Measurements from ENCODE around the gene PDE4B.

Gene PDE4B

DNA sequence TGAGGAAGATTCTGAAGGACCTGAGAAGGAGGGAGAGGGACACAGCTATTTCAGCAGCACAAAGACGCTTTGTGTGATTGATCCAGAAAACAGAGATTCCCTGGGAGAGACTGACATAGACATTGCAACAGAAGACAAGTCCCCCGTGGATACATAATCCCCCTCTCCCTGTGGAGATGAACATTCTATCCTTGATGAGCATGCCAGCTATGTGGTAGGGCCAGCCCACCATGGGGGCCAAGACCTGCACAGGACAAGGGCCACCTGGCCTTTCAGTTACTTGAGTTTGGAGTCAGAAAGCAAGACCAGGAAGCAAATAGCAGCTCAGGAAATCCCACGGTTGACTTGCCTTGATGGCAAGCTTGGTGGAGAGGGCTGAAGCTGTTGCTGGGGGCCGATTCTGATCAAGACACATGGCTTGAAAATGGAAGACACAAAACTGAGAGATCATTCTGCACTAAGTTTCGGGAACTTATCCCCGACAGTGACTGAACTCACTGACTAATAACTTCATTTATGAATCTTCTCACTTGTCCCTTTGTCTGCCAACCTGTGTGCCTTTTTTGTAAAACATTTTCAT, 579.9 kb downstream of the PDE4B start:
- H2AFZ ChIP-seq (ENCODE audit: low read depth), result no peak overlapping the region
- TF ChIP-seq, protein P1, sequence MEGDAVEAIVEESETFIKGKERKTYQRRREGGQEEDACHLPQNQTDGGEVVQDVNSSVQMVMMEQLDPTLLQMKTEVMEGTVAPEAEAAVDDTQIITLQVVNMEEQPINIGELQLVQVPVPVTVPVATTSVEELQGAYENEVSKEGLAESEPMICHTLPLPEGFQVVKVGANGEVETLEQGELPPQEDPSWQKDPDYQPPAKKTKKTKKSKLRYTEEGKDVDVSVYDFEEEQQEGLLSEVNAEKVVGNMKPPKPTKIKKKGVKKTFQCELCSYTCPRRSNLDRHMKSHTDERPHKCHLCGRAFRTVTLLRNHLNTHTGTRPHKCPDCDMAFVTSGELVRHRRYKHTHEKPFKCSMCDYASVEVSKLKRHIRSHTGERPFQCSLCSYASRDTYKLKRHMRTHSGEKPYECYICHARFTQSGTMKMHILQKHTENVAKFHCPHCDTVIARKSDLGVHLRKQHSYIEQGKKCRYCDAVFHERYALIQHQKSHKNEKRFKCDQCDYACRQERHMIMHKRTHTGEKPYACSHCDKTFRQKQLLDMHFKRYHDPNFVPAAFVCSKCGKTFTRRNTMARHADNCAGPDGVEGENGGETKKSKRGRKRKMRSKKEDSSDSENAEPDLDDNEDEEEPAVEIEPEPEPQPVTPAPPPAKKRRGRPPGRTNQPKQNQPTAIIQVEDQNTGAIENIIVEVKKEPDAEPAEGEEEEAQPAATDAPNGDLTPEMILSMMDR (conservative IDR thresholded peaks at IDR 0.05; ENCODE audit: low read depth, low read length), result no peak
- H3K4me2 ChIP-seq, result no peak overlapping the region

DNA sequence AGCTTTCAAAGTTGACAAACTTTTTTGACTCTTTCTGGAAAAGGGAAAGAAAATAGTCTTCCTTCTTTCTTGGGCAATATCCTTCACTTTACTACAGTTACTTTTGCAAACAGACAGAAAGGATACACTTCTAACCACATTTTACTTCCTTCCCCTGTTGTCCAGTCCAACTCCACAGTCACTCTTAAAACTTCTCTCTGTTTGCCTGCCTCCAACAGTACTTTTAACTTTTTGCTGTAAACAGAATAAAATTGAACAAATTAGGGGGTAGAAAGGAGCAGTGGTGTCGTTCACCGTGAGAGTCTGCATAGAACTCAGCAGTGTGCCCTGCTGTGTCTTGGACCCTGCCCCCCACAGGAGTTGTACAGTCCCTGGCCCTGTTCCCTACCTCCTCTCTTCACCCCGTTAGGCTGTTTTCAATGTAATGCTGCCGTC, 580.5 kb downstream of the PDE4B start:
- TF ChIP-seq, protein P1 (conservative IDR thresholded peaks at IDR 0.05; ENCODE audit: low read depth, low read length), result no peak
- Histone ChIP-seq H4K20me1 (ENCODE audit: insufficient read depth) (no peaks in the 10 kb centered on the region), H3K4me1 (ENCODE audit: low read depth, poor library complexity, severe bottlenecking) (peaks cover 27% of the 10 kb centered on the region), H3K27me3 (ENCODE audit: insufficient read depth, low read depth) (no peaks in the 10 kb centered on the region), H3K9ac (no peak overlapping the region), H2AFZ (ENCODE audit: low read depth) (no peak overlapping the region), H3K79me2 (ENCODE audit: insufficient read depth, low read depth) (no peaks in the 10 kb centered on the region), H3K4me2 (no peak overlapping the region), H3K27ac (no peak overlapping the region), H3K4me3 (IDR thresholded peaks at IDR 0.05; ENCODE audit: insufficient read depth, low read depth, low read length) (no peak overlapping the region), H3K36me3 (ENCODE audit: insufficient read depth) (no peaks in the 10 kb centered on the region)

More for the DNA sequence above, 579.9 kb downstream of the PDE4B start:
- H3K36me3 ChIP-seq (ENCODE audit: insufficient read depth), result no peaks in the 10 kb centered on the region
- H3K4me3 ChIP-seq (IDR thresholded peaks at IDR 0.05; ENCODE audit: insufficient read depth, low read depth, low read length), result no peak overlapping the region
- no peak overlapping the region for H3K9ac ChIP-seq
- H3K27me3 ChIP-seq (ENCODE audit: insufficient read depth, low read depth), result no peaks in the 10 kb centered on the region
- no peaks in the 10 kb centered on the region for H3K79me2 ChIP-seq (ENCODE audit: insufficient read depth, low read depth)
- H4K20me1 ChIP-seq (ENCODE audit: insufficient read depth), result no peaks in the 10 kb centered on the region
- H3K27ac ChIP-seq, result no peak overlapping the region
- H3K4me1 ChIP-seq (ENCODE audit: low read depth, poor library complexity, severe bottlenecking), result peaks cover 27% of the 10 kb centered on the region

DNA sequence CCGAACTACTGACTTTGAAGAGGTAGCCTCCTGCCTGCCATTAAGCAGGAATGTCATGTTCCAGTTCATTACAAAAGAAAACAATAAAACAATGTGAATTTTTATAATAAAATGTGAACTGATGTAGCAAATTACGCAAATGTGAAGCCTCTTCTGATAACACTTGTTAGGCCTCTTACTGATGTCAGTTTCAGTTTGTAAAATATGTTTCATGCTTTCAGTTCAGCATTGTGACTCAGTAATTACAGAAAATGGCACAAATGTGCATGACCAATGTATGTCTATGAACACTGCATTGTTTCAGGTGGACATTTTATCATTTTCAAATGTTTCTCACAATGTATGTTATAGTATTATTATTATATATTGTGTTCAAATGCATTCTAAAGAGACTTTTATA, 581.5 kb downstream of the PDE4B start:
- peaks cover 27% of the 10 kb centered on the region for H3K4me1 ChIP-seq (ENCODE audit: low read depth, poor library complexity, severe bottlenecking)

DNA sequence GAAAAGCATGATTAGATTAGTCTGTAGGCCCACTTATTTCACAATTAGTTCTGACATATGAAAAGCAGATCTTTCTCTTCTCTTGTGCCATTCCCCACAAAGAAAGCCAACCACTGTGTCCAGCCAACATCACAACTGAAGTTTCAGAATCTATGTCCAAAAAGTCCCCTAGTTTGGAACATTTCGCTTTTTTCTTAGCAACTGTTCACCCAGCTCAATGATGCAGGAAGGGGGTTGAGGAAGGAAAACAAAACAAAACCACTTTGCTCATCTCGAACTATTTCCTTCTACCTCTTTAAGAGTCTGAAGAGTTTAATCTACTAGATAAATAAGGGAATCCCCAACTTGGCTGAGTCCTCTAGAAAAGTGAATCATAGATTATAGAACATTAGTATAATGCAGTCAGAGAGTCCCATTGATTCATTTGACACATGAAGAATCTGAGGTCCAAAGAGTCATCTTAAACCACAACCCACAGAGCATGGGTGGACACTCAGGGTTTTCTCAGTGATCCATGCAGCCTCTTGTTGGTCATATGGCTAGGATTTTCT, 581.9 kb downstream of the PDE4B start:
- Histone ChIP-seq H3K4me2 (peak overlapping the region; percentile 83), H3K27ac (peak overlapping the region; percentile 48; the same call in 1 of the 2 replicates), H2AFZ (ENCODE audit: low read depth) (peak overlapping the region; percentile 51), H3K27me3 (ENCODE audit: insufficient read depth, low read depth) (no peaks in the 10 kb centered on the region), H3K36me3 (ENCODE audit: insufficient read depth) (no peaks in the 10 kb centered on the region), H4K20me1 (ENCODE audit: insufficient read depth) (no peaks in the 10 kb centered on the region), H3K9ac (no peak overlapping the region; the same call in 1 of the 2 replicates), H3K79me2 (ENCODE audit: insufficient read depth, low read depth) (no peaks in the 10 kb centered on the region), H3K4me3 (IDR thresholded peaks at IDR 0.05; ENCODE audit: insufficient read depth, low read depth, low read length) (no peak overlapping the region), H3K4me1 (ENCODE audit: low read depth, poor library complexity, severe bottlenecking) (peaks cover 27% of the 10 kb centered on the region)
- TF ChIP-seq, protein P1 (conservative IDR thresholded peaks at IDR 0.05; ENCODE audit: low read depth, low read length), result no peak

More for the DNA sequence above, 581.5 kb downstream of the PDE4B start:
- H2AFZ ChIP-seq (ENCODE audit: low read depth), result peak overlapping the region; percentile 51; the same call in 1 of the 2 replicates
- H4K20me1 ChIP-seq (ENCODE audit: insufficient read depth), result no peaks in the 10 kb centered on the region
- no peak overlapping the region; the same call in 1 of the 2 replicates for H3K9ac ChIP-seq
- H3K79me2 ChIP-seq (ENCODE audit: insufficient read depth, low read depth), result no peaks in the 10 kb centered on the region
- TF ChIP-seq, protein P1 (conservative IDR thresholded peaks at IDR 0.05; ENCODE audit: low read depth, low read length), result no peak
- H3K27me3 ChIP-seq (ENCODE audit: insufficient read depth, low read depth), result no peaks in the 10 kb centered on the region
- H3K27ac ChIP-seq, result peak overlapping the region; percentile 48; the same call in 1 of the 2 replicates
- peak overlapping the region; percentile 83 for H3K4me2 ChIP-seq
- no peaks in the 10 kb centered on the region for H3K36me3 ChIP-seq (ENCODE audit: insufficient read depth)
- no peak overlapping the region for H3K4me3 ChIP-seq (IDR thresholded peaks at IDR 0.05; ENCODE audit: insufficient read depth, low read depth, low read length)

All from KMS-11 (cell line).